Occipital lobe (tissue), 2 donors: Measurements from ENCODE around the gene SMAP2. TPM values are rescaled to one million over a fixed set of nuclear protein-coding genes. Genes with fewer than 3 reads are reported as not detected.
"Not testable (repeated sequence)": the region's sequence is repeated elsewhere in the genome, so short reads cannot be mapped to it uniquely, and the experiment has no call there.

Experiments
- DNase-seq: peaks from one replicate; lab custom pipeline; 2025; lab: John Stamatoyannopoulos, UW
- total RNA-seq: library from RNA; depleted of rRNA; stranded (reverse); fragments of >200 nt; gene quantifications from one replicate; pipeline ENCODE4 v1.2.3, GENCODE V29; 2014

SMAP2 gene
- total RNA-seq, 1 donor from 2014 or later: 24.6 TPM

GRCh38 chr1:40371707-40372258 lies 1.7 kb upstream of the SMAP2 start:
- DNase-seq: no peak

GRCh38 chr1:40372658-40373322 lies 737 bp upstream of the SMAP2 start:
- DNase-seq: no peak

- no peak for DNase-seq
Observed at GRCh38 chr1:40377512-40377911, 4.0 kb downstream of the SMAP2 start.

GRCh38 chr1:40379785-40380452 lies 6.4 kb downstream of the SMAP2 start:
- no peak for DNase-seq

GRCh38 chr1:40380817-40381216 lies 7.3 kb downstream of the SMAP2 start:
- DNase-seq: no peak

- DNase-seq: no peak
Observed at GRCh38 chr1:40381268-40382107, 8.0 kb downstream of the SMAP2 start.

DNA sequence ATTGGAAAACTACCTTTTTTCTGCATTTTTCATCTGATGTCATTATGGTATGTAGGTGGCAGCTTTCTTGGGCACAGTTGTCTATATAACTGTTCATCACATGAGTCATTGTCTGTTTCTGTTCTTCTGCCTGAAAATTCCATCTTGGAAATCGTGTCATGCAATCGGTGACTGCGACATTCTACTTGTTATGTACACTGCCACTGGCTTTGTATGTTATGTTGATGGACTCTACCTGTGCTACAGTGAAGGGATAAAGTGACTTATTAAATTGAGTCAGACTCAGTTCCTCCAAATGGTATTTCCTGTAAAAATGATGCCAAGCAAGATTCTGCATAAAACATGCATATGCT lies 8.6 kb downstream of the SMAP2 start:
- DNase-seq: no peak

DNA sequence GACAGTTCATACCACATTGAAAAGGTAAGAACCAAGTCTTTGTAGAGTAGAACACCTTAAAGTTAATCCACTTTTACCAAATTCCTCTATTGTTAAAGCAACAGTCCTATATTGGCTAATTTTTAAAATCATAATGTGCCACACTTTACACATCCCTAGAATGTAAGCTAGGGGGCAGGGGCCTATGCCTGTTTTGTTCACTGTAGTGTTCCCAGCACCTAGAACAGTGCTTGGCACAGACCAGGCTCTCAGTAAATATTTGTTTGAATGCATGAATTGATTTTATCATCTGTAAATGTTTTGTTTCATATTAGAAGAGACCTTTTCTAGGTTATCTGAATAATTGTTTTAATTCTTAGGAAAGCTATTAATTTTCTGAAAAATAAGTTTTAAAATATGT lies 9.1 kb downstream of the SMAP2 start:
- DNase-seq: no peak

GRCh38 chr1:40383095-40383487 lies 9.6 kb downstream of the SMAP2 start:
- no peak for DNase-seq

DNA sequence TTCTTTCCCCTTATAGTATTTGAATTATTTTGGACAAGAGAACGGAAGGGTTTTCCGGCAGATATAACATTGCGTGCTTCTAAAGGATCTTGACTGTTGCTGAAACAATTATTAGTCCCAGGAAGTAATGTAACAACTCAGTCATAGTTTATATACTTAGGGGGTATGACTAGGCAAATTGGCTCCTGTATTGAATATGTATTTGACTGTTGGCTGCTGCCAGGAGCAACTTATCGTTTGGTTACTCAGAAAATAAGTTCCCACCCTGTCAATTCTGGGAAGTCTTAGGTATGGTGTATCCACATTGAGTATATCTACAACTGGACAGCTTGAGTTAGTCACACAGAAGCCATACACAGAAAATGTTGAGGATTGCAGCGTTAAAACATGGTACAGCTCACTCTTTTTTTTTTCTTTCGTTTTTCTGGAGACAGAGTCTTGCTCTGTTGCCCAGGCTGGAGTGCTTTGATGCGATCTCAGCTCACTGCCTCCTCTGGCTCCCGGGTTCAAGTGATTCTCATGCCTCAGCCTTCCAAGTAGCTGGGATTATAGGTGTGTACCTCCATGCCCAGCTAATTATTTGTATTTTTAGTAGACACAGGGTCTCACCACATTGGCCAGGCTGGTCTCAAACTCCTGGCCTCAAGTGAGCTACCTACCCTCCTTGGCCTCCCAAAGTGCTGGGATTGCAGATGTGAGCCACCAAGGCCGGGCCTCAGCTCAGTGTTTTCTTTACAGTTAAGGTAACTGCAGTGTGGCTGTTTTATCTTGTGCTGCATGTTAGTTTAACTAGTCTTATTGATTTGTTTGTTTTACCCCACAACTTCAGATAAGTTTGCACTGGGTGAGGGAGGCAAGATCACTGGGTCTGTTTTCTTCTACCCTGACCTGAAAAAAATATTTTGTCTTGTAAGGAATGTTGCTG lies 10.2 kb downstream of the SMAP2 start:
- DNase-seq: no peak

- DNase-seq: no peak
Observed at GRCh38 chr1:40384413-40384762, 10.9 kb downstream of the SMAP2 start.

DNA sequence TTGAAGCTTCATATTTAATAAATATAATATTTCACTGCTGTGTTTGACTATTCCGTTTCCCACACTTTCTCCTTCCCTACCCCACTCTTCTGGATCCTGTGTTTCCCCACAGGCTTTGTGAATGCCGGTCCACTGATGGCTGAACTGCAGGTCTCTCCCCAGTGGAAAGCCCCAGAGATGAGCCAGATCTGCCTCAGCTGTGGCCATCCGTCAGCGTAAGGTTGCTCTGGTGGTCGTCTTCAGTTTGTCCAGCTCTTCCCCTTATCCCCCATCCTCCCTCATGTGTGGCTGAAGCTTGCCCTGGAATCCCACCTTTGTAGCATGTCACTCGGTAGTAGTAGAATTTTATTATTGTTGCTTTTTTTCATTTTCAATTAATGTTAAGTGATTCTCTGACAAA lies 11.4 kb downstream of the SMAP2 start:
- no peak for DNase-seq

DNA sequence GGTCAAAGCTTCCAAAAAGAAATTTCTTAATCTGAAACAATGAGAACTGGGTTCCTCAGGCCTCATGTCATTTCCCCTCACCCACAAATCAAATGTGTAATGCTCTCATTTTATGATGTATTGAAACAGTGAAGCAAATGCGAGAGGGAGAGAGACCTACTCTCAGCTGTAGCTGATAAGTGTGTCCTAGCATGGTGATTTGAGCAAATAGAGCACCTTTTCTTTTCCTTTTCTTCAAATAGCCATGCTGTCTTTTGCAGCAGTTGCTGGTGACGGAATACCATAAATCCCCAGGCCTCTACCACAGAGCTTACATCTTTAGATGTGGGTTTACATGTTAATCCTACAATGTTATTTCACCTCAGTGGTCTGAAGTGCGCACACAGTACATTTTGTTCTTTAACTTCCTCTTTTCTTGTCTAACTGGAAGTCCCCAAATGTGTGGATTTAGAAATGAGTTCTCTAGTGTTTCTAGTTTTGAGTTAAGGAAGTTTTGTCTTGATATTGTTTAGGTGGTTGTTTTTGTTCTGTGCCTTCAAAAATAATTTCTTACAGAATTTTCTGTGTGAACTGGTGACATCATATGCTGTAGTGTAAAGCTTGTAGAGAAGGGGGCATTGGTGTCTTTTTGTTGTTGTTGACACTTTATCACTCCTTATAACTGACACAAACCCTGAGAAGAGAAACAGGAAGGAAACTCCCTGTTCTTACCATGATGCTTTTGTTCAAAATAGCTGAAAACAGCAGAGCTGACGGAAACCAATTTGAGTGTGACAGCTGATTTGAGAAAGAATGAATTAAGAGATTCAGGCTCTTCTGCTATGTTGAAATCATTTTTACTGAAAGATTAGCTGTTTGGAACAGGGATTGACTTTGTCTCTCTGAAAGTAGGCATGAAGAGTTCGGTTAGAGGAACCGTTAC lies 12.2 kb downstream of the SMAP2 start:
- no peak for DNase-seq

GRCh38 chr1:40386359-40386723 lies 12.8 kb downstream of the SMAP2 start:
- no peak for DNase-seq

- DNase-seq: no peak
Observed at GRCh38 chr1:40386796-40387195, 13.3 kb downstream of the SMAP2 start.

GRCh38 chr1:40387381-40388306 lies 14.1 kb downstream of the SMAP2 start:
- not testable (repeated sequence) for DNase-seq

DNA sequence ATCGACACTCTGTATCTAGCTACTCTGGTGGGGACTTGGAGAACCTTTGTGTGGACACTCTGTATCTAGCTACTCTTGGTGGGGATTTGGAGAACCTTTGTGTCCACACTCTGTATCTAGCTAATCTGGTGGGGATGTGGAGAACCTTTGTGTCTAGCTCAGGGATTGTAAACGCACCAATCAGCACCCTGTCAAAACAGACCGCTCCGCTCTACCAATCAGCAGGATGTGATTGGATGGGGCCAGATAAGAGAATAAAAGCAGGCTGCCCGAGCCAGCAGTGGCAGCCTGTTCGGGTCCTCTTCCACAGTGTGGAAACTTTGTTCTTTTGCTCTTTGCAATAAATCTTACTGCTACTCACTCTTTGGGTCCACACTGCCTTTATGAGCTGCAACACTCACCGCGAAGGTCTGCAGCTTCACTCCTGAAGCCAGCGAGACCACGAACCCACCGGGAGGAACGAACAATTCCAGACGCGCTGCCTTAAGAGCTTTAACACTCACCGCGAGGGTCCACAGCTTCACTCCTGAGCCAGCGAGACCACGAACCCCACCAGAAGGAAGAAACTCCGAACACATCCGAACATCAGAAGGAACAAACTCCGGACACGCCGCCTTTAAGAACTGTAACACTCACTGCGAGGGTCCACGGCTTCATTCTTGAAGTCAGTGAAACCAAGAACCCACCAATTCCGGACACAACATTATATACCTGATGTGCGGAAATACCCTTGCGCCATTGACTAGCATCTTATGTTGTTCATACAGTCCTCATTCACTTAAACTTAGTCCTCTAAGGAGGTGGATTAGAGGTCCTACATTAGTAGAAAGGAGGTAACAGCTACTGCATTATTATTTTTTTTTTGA lies 15.2 kb downstream of the SMAP2 start:
- DNase-seq: not testable (repeated sequence)

DNA sequence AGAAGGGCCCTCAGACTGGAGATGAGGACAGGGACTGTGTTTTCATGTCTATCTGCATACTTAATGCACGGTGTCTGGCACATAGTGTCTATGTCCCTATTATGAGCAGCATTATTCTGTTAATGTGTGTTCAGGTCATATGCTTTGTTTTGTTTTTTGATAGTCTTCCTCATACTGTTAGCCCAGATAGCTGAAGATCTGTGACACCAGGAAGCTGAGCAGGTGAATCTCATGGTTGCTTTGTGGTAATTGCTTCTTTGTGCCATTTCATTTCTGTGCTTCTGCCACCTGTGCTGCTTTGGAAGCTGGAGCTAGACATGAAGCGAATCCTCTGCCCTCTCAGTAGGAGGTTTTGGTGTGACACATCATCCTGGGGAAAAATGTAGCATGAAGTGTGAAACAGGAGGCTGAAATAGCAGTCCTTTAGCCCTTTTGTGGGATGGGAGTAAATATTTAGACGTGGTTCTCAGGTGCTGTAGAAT lies 15.8 kb downstream of the SMAP2 start:
- no peak for DNase-seq
